ENCODE measurements around the gene OVAAL. TPM values are rescaled to one million over a fixed set of nuclear protein-coding genes. Genes with fewer than 3 reads are reported as not detected.

OVAAL gene
- total and polyA plus RNA-seq, 2 donors (not counting 3 experiments of a cell fraction or from before 2014, with no cell fraction given) = 0.04 TPM; not detected in 1

DNA sequence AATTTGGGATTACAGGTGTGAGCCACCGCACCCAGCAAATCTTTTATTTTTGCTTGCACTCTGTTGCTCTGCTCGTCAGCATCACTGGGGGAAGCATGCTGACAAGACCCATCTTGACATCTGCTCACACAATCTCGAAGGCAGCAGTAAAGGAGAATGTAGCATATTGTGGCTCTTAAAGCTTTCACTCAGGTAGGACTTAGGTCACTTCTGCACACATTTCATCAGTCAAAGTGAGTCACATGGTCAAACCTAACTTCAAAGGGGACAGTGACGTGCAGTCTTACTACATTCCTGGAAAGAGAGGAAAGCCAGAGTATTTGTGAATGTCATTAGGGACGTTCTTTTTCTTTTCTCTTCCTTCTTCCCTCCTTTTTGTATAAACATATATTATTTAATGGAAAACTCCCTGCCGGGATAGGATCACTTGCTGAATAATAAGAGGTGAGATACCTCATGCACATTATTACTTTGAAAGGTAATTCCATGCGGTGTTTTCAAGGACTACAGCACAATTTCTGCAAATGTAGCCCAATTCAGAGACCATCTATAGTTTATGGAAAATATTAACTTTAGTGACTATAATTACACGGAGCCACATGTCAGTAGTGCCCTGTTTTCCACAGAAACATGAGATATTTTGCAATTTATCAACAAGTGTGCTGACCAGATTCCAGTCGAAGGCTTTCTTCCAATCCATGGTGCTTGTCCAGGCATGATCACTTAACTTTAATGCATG, 37.1 kb upstream of the OVAAL start:
- peaks cover 25% of the 10 kb centered on the region for H3K4me1 ChIP-seq (ENCODE audit: control insufficient read depth, extremely low read depth, insufficient read depth, low read length)
- intact Hi-C loops (cut with micrococcal nuclease) = no loop called here
- BruUV-seq (replicated peaks) = no TSS peak
- no peaks in the 10 kb centered on the region for H3K9me3 ChIP-seq (replicated peaks; ENCODE audit: control insufficient read depth, insufficient read depth, low read length)
- H2AFZ ChIP-seq (ENCODE audit: low read depth, low read length) = no peak overlapping the region
- H3K9ac ChIP-seq (replicated peaks; ENCODE audit: extremely low read depth, insufficient read depth, low read length) = no peak overlapping the region
- FAIRE-seq (no peak), DNase-seq (ENCODE audit: low read depth, low spot score) (no peak)
- no peaks in the 10 kb centered on the region for H3K36me3 ChIP-seq (ENCODE audit: control insufficient read depth in 2 of 2, extremely low read depth in 1 of 2, insufficient read depth in 2 of 2, low read length in 2 of 2)
- no peaks in the 10 kb centered on the region for H3K27me3 ChIP-seq (ENCODE audit: control insufficient read depth in 2 of 2, insufficient read depth in 2 of 2, low read length in 2 of 2)
- H3K4me2 ChIP-seq (ENCODE audit: insufficient read depth, low read length) = no peak overlapping the region
- no peak overlapping the region for H3K4me3 ChIP-seq (replicated peaks in 1 of 3; ENCODE audit: insufficient read depth in 1 of 3, low read depth in 1 of 3, low read length in 3 of 3)
- H3K79me2 ChIP-seq (ENCODE audit: control insufficient read depth, insufficient read depth, low read length) = no peaks in the 10 kb centered on the region
- POLR2A ChIA-PET = no interaction called here
- no peaks in the 10 kb centered on the region for H3K9me1 ChIP-seq (replicated peaks; ENCODE audit: control insufficient read depth, extremely low read depth, insufficient read depth, low read length)
- dilution Hi-C loops (cut with MboI; ENCODE audit: extremely low pct_ligation_motif_present, low sequenced_read_pairs) = loop anchor here (25.0 kb wide), 1 partner anchor 341 kb away; no protein-coding TSS in a partner anchor
- CTCF ChIA-PET = interaction anchor here (2.2 kb wide), 1 partner anchor 341 kb away, joined by 7 read pairs; no protein-coding TSS in a partner anchor
- TF ChIP-seq GATA2 (IDR thresholded peaks at IDR 0.05; ENCODE audit: insufficient read depth, insufficient read length, low read depth, low read length) (no peak), FOS (IDR thresholded peaks at IDR 0.05; ENCODE audit: borderline replicate concordance, insufficient read depth, low read length) (no peak), MYC (IDR thresholded peaks at IDR 0.05; ENCODE audit: low read depth, low read length) (no peak), EZH2 (IDR thresholded peaks at IDR 0.05; ENCODE audit: borderline replicate concordance, low read depth, low read length, severe bottlenecking) (no peak), POLR2AphosphoS5 (IDR thresholded peaks at IDR 0.05; ENCODE audit: insufficient read depth, low read depth, low read length) (no peak), POLR2A (IDR thresholded peaks at IDR 0.05; ENCODE audit: low read depth, low read length) (no peak)
- TF ChIP-seq, protein P1, sequence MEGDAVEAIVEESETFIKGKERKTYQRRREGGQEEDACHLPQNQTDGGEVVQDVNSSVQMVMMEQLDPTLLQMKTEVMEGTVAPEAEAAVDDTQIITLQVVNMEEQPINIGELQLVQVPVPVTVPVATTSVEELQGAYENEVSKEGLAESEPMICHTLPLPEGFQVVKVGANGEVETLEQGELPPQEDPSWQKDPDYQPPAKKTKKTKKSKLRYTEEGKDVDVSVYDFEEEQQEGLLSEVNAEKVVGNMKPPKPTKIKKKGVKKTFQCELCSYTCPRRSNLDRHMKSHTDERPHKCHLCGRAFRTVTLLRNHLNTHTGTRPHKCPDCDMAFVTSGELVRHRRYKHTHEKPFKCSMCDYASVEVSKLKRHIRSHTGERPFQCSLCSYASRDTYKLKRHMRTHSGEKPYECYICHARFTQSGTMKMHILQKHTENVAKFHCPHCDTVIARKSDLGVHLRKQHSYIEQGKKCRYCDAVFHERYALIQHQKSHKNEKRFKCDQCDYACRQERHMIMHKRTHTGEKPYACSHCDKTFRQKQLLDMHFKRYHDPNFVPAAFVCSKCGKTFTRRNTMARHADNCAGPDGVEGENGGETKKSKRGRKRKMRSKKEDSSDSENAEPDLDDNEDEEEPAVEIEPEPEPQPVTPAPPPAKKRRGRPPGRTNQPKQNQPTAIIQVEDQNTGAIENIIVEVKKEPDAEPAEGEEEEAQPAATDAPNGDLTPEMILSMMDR (IDR thresholded peaks at IDR 0.05; ENCODE audit: extremely low read depth in 1 of 2, insufficient read depth in 1 of 2, low read depth in 1 of 2, low read length in 2 of 2) = no peak
- TF ChIP-seq, protein P2, sequence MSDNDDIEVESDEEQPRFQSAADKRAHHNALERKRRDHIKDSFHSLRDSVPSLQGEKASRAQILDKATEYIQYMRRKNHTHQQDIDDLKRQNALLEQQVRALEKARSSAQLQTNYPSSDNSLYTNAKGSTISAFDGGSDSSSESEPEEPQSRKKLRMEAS (IDR thresholded peaks at IDR 0.05; ENCODE audit: insufficient read depth, insufficient read length) = no peak
- no peaks in the 10 kb centered on the region for H4K20me1 ChIP-seq (replicated peaks; ENCODE audit: control insufficient read depth, extremely low read depth, insufficient read depth, low read length)
- no peak overlapping the region for H3K27ac ChIP-seq (ENCODE audit: insufficient read depth, low read depth, low read length)
